Pulmonary artery endothelial cell (primary cell): ENCODE data around the gene CCDC71L. TPM values are rescaled to one million over a fixed set of nuclear protein-coding genes. Genes with fewer than 3 reads are reported as not detected.
A peak's percentile ranks its signal among the peaks of the same experiment; 100 is the strongest.
"Not testable (repeated sequence)": the region's sequence is repeated elsewhere in the genome, so short reads cannot be mapped to it uniquely, and the experiment has no call there.

Experiments used
- DNase-seq: peaks from one replicate; pipeline ENCODE4 v3.0.0-alpha.2; 2011; ENCODE audit warnings: low read depth, low spot score
- total RNA-seq: library from RNA; depleted of rRNA; stranded (reverse); fragments of >200 nt; gene quantifications from 2 replicates; pipeline ENCODE4 v1.2.3, GENCODE V29; 2014

The CCDC71L gene
- 57.6 and 93.0 TPM in 2 replicates for total RNA-seq

DNA sequence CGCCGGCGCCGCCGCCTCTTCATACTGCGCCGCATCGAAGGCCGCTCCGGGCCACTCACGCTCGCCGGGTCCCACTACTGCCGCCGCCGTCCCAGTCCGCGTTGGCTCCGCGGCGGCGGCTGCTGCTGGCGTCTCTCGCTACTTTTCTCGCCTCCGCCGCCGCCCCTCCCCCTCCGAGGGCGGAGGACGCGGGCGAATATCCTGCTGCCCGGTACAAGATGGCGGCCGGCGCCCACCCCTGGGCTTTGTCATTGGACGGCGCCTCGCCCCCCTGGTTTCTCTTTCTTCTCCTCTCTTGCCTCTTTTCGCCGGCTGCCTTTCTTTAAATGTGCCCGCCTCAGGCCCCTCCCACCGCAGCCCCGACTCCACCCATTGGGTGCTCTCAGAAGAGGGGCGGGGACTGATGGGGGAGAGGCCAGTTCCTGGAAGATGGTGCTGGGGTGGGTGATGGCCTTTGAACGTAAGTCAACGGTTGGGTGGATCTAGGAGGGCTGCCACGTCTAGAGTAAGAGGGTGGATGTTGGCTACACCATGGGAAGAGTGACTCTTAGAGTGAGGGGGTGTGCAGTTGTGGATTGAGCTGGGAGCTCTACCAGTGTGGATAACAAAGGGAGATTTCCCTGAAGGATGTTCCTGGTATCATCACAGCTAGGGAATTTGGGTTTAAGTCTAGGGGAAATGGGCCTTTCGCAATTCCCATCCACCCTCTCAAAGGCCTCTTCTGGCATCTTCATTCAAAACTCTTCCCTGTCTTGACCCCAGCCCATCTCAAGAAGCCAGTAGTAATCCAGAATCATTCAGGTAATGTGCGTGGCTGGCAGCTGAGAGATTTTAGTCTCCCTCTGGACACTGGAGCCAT is at the start of gene CCDC71L:
TSS of gene CCDC71L (minus strand) at position 297 of the 859 bp plus-strand sequence. CDS start at position 35, 262 bp downstream.
- peak; percentile 82 for DNase-seq

DNA sequence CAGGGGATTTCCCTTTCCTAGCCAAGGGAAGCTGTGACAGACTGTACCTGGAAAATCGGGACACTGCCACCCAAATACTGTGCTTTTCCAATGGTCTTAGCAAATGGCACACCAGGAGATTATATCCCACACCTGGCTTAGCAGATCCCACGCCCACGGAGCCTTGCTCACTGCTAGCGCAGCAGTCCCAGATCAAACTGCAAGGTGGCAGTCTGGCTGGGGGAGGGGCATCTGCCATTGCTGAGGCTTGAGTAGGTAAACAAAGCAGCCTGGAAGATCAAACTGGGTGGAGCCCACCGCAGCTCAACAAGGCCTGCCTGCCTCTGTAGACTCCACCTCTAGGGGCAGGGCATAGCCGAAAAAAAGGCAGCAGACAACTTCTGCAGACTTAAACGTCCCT is 48.6 kb upstream of the CCDC71L start:
- DNase-seq, result not testable (repeated sequence)

- no peak for DNase-seq
Observed at GRCh38 chr7:106704000-106704840, 43.3 kb upstream of the CCDC71L start.

DNA sequence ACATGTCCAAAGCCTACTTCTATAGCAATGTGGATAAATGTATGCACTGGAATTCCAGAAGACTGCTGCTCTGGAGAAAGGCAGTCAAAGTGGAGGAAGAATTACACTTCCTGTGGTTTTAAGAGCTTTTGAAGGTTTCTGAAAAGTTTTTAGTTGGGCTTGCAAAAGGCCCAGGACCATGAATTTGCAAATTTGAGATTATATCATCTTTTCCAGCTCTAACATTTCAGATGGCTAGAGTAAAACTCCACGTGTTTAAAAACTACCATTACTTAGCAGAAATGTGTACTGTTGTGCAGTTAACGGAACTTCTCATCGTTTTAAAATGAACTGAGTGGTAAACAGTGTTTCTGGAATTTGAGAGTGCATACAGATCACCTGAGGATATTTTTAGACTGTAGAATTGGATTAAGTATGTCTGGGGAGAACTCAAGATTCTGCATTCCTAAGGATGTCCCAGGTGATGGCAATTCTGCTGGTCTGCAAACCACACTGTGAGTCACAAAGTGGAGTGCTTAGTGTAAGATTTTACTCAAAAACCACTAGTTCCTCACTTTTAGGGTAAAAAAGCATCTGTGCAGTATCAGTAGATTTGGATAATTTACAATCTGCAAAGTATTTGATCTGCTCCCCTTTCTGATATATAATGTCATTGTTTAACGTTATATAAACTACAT is 32.9 kb upstream of the CCDC71L start:
- DNase-seq, result no peak

GRCh38 chr7:106692450-106693051 is 31.6 kb upstream of the CCDC71L start:
- DNase-seq, result no peak

- DNase-seq, result not testable (repeated sequence)
Observed at GRCh38 chr7:106688161-106688560, 27.2 kb upstream of the CCDC71L start.

GRCh38 chr7:106683941-106684340 is 23.0 kb upstream of the CCDC71L start:
- no peak for DNase-seq

- peak; percentile 88 for DNase-seq
Observed at GRCh38 chr7:106681815-106682495, 21.0 kb upstream of the CCDC71L start.

- DNase-seq, result peak; percentile 2
Observed at GRCh38 chr7:106679153-106679931, 18.4 kb upstream of the CCDC71L start.

DNA sequence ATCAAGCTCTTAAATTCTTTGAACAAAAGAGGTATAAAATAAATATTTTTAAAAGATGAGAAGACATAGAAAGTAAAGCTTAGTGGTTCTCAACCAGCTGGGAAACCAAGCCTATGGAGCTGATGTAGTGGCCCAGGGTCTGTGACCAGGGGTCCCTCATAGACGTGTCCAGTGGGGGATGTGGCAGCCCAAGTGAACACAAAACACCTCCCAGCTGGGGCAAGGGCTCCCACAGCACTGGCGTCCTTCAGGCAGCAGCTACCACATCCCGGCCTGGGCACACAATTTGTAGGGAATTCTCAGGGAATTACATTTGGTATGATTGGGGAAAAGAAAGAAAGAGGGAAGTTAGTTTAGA is 17.8 kb upstream of the CCDC71L start:
- DNase-seq, result no peak

GRCh38 chr7:106676506-106676905 is 15.5 kb upstream of the CCDC71L start:
- DNase-seq, result not testable (repeated sequence)

DNA sequence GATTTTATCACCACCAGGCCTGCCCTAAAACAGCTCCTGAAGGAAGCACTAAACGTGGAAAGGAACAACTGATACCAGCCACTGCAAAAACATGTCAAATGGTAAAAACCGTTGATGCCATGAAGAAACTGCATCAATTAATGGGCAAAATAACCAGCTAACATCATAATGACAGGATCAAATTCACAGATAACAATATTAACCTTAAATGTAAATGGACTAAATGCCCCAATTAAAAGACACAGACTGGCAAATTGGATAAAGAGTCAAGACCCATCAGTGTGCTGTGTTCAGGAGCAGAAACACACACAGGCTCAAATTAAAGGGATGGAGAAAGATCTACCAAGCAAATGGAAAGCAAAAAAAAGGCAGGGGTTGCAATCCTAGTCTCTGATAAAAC is 12.7 kb upstream of the CCDC71L start:
- DNase-seq, result not testable (repeated sequence)

DNA sequence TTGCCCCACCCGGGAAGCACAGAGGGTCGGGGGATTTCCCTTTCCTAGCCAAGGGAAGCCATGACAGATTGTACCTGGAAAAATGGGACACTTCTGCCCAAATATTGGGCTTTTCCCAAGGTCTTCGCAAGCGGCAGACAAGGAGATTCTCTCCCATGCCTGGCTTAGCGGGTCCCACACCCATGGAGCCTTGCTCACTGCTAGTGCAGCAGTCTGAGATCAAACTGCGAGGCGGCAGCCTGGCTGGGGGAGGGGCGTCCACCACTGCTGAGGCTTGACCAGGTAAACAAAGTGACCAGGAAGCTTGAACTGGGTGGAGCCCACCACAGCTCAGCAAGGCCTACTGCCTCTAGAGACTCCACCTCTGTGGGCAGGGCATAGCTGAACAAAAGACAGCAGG is 11.0 kb upstream of the CCDC71L start:
- DNase-seq, result not testable (repeated sequence)

- no peak for DNase-seq
Observed at GRCh38 chr7:106671160-106671559, 10.2 kb upstream of the CCDC71L start.

GRCh38 chr7:106668861-106669524 is 8.0 kb upstream of the CCDC71L start:
- DNase-seq, result no peak

DNA sequence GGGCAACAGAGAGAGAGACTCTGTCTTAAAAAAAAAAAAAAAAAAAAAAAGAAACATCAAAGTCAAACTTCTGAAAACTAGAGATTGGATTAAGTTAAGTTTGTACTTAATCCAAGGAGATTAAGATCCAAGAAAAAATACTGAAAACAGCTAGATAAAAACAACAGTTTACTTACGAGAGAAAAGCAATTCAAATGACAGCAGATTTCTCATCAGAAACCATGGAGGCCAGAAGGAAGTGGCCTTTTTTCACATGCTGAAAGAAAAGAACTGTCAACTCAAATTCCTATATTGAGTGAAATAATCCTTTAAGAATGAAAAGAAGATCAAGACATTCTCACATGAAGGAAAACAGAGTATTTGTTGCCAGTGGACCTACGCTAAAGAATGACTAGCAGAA is 5.4 kb upstream of the CCDC71L start:
- no peak for DNase-seq

GRCh38 chr7:106664343-106664742 is 3.4 kb upstream of the CCDC71L start:
- DNase-seq, result no peak

- peak; percentile 45 for DNase-seq
Observed at GRCh38 chr7:106659963-106660861, 746 bp downstream of the CCDC71L start.
